GM19043 (cell line): Measurements from ENCODE around the gene SRPRB.

Experiments used
- ATAC-seq: cut with Tn5 transposase; IDR thresholded peaks from one replicate; pipeline ENCODE4 v1.9.1; 2021; ENCODE audit warnings: low read depth; ENCODE audit not compliant: unreplicated experiment

The SRPRB gene

DNA sequence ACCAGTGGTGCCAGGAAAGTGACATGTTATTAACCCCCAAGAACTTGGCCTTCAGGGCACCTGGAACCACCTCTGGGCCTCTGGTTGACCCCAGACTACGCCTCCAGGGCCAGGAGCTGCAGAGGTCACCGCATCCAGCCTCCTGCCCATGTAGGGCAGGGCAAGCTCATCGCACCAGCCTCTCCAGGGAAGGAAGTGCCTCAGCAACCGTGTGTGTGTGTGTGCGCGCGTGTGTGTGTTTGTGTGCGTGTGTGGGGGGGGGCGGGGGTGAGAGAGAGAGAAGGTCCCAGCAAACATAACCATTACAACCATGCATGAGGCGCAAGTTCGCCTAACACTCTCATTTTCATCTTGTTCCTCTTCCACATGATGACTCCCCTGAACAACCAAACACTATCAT lies 58.3 kb downstream of the SRPRB start:
- ATAC-seq: no peak

- ATAC-seq: no peak
Observed at GRCh38 chr3:133864616-133865015, 59.0 kb downstream of the SRPRB start.

DNA sequence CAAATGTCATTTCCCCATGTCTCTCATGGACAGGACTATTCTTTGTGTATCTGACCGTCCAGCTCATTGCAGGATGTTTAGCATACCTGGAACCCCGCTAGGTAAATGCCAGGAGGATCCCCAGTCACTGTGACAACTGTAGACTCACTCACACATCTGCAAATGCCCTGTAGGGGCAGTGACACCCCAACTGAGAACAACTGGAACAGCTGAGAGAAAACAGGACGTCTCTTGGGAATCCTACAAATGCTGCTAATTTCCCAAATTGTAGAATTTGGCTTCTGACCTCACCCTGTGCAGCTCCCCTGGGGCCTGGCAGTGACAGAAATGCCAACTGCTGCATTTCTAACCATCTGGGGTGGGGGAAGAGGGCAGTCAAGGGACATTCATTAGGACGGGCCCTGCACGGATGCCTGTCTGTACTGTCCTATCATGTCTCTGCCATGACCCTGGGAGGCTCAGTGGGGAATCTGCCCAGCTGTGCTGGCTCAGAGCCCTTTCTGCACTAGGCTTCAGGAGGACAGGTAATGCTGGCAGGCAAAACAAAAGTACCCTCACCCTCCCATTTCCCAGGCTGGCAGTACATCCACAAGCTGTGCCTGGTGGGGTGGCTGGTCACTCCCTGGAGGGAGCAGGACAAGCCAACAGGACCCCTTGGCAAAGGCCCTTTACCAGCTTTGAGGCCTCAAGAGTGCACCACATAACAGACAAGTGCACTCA lies 59.7 kb downstream of the SRPRB start:
- no peak for ATAC-seq

GRCh38 chr3:133866141-133866540 lies 60.5 kb downstream of the SRPRB start:
- no peak for ATAC-seq

- no peak for ATAC-seq
Observed at GRCh38 chr3:133868186-133868585, 62.6 kb downstream of the SRPRB start.

- ATAC-seq: no peak
Observed at GRCh38 chr3:133868758-133869475, 63.3 kb downstream of the SRPRB start.

- ATAC-seq: no peak
Observed at GRCh38 chr3:133869586-133869985, 64.0 kb downstream of the SRPRB start.

DNA sequence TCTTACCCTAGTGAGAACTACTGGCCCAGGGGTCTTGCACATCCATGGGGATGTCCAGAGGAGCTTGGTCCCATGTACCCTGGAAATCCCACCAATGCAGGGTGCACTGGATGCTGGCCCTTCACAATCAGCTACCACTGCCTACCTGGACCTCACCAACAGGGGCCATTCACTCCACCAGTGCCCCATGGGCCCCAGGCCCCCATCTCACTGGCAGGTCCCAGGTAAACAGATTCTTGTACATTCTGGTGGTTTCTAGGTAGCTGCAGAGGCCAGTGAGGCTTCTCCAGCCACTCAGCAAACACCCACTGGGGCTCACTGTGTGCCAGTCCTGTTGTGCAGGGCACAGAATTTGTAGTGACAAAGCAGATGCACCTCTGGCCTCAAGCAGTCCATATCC lies 65.2 kb downstream of the SRPRB start:
- ATAC-seq: no peak
